ENCODE data around the gene BICRA.
"Not testable (repeated sequence)": the region's sequence is repeated elsewhere in the genome, so short reads cannot be mapped to it uniquely, and the experiment has no call there.

Gene BICRA

GRCh38 chr19:47725759-47726401, 116.9 kb downstream of the BICRA start:
- Mint-ChIP-seq H3K36me3 (peaks cover 0 to under 1% of the 10 kb centered on the region in 2 donors), H3K27me3 (peaks cover 41 to 43% of the 10 kb centered on the region in 2 donors)
- no peak for ATAC-seq (replicated peaks)

GRCh38 chr19:47726467-47726866, 117.5 kb downstream of the BICRA start:
- peaks cover 2 to 4% of the 10 kb centered on the region in 2 donors for H3K9me3 Mint-ChIP-seq
- H3K4me3 Mint-ChIP-seq, result no peak overlapping the region
- H3K27ac Mint-ChIP-seq, result no peak overlapping the region
- ATAC-seq (replicated peaks), result no peak
- no peak for DNase-seq
- H3K4me1 Mint-ChIP-seq, result peaks cover 14 to 17% of the 10 kb centered on the region in 2 donors
- H3K27me3 Mint-ChIP-seq, result peaks cover 42 to 44% of the 10 kb centered on the region in 2 donors
- peaks cover 0 to 2% of the 10 kb centered on the region in 2 donors for H3K36me3 Mint-ChIP-seq

More at GRCh38 chr19:47725759-47726401, 116.9 kb downstream of the BICRA start:
- peaks cover 14 to 17% of the 10 kb centered on the region in 2 donors for H3K4me1 Mint-ChIP-seq
- no peak for DNase-seq
- H3K27ac Mint-ChIP-seq, result no peak overlapping the region
- H3K4me3 Mint-ChIP-seq, result no peak overlapping the region
- H3K9me3 Mint-ChIP-seq, result peaks cover 2 to 3% of the 10 kb centered on the region in 2 donors

- H3K4me3 Mint-ChIP-seq; DNase-seq; ATAC-seq (replicated peaks); H3K9me3 Mint-ChIP-seq; H3K36me3 Mint-ChIP-seq; H3K27ac Mint-ChIP-seq: not testable (repeated sequence)
- Mint-ChIP-seq H3K4me1 (peaks cover 14 to 17% of the 10 kb centered on the region in 2 donors), H3K27me3 (peaks cover 41 to 42% of the 10 kb centered on the region in 2 donors)
These were observed 119.4 kb downstream of the BICRA start for GRCh38 chr19:47728295-47728694.

GRCh38 chr19:47729468-47729798, 120.5 kb downstream of the BICRA start:
- Mint-ChIP-seq H3K9me3 (peaks cover 2 to 4% of the 10 kb centered on the region in 2 donors), H3K36me3 (peaks cover 0 to 2% of the 10 kb centered on the region in 2 donors), H3K27ac (no peak overlapping the region), H3K4me1 (peaks cover 14 to 17% of the 10 kb centered on the region in 2 donors), H3K4me3 (peak overlapping the region; percentile 44 to 74), H3K27me3 (peaks cover 44 to 49% of the 10 kb centered on the region in 2 donors)
- no peak for DNase-seq
- peak; percentile 21 to 27 for ATAC-seq (replicated peaks)

GRCh38 chr19:47729799-47730520, 121.0 kb downstream of the BICRA start:
- H3K27me3 Mint-ChIP-seq, result peaks cover 43 to 49% of the 10 kb centered on the region in 2 donors
- peaks cover 14 to 17% of the 10 kb centered on the region in 2 donors for H3K4me1 Mint-ChIP-seq
- H3K4me3 Mint-ChIP-seq, result peak overlapping the region; percentile 58 to 74
- peaks cover 2 to 4% of the 10 kb centered on the region in 2 donors for H3K9me3 Mint-ChIP-seq
- DNase-seq (no peak), ATAC-seq (replicated peaks) (peak; percentile 77 to 83)
- no peak overlapping the region for H3K27ac Mint-ChIP-seq
- peaks cover 0 to 2% of the 10 kb centered on the region in 2 donors for H3K36me3 Mint-ChIP-seq

- H3K9me3 Mint-ChIP-seq, result peaks cover 2 to 4% of the 10 kb centered on the region in 2 donors
- peak overlapping the region; percentile 58 to 74 for H3K4me3 Mint-ChIP-seq
- H3K27ac Mint-ChIP-seq, result no peak overlapping the region
- H3K27me3 Mint-ChIP-seq, result peaks cover 43 to 49% of the 10 kb centered on the region in 2 donors
- DNase-seq (no peak), ATAC-seq (replicated peaks) (no peak)
- H3K4me1 Mint-ChIP-seq, result peaks cover 14 to 17% of the 10 kb centered on the region in 2 donors
- H3K36me3 Mint-ChIP-seq, result peaks cover 0 to 2% of the 10 kb centered on the region in 2 donors
These were observed 121.6 kb downstream of the BICRA start for GRCh38 chr19:47730521-47730889.

- peaks cover 14 to 17% of the 10 kb centered on the region in 2 donors for H3K4me1 Mint-ChIP-seq
These were observed 122.0 kb downstream of the BICRA start for GRCh38 chr19:47730910-47731309.

GRCh38 chr19:47735131-47735530, 126.2 kb downstream of the BICRA start:
- no peak for DNase-seq
- Mint-ChIP-seq H3K27me3 (peaks cover 16 to 23% of the 10 kb centered on the region in 2 donors), H3K4me1 (peaks cover 3 to 8% of the 10 kb centered on the region in 2 donors), H3K4me3 (no peak overlapping the region), H3K36me3 (peaks cover 0 to 2% of the 10 kb centered on the region in 2 donors), H3K9me3 (peaks cover 2 to 4% of the 10 kb centered on the region in 2 donors), H3K27ac (no peak overlapping the region)
- ATAC-seq (replicated peaks), result no peak

More at GRCh38 chr19:47730910-47731309, 122.0 kb downstream of the BICRA start:
- peaks cover 43 to 50% of the 10 kb centered on the region in 2 donors for H3K27me3 Mint-ChIP-seq
- DNase-seq (no peak), ATAC-seq (replicated peaks) (no peak)
- peaks cover 2 to 4% of the 10 kb centered on the region in 2 donors for H3K9me3 Mint-ChIP-seq
- H3K27ac Mint-ChIP-seq, result no peak overlapping the region
- peaks cover 0 to 2% of the 10 kb centered on the region in 2 donors for H3K36me3 Mint-ChIP-seq
- no peak overlapping the region for H3K4me3 Mint-ChIP-seq

GRCh38 chr19:47740866-47741519, 132.1 kb downstream of the BICRA start:
- Mint-ChIP-seq H3K4me3 (no peak overlapping the region), H3K27ac (no peak overlapping the region), H3K36me3 (peaks cover 0 to 6% of the 10 kb centered on the region in 2 donors), H3K9me3 (peaks cover 0 to 4% of the 10 kb centered on the region in 2 donors), H3K27me3 (peaks cover 0 to 5% of the 10 kb centered on the region in 2 donors), H3K4me1 (peaks cover 12 to 24% of the 10 kb centered on the region in 2 donors)
- DNase-seq (no peak), ATAC-seq (replicated peaks) (no peak)

GRCh38 chr19:47741544-47742140, 132.7 kb downstream of the BICRA start:
- Mint-ChIP-seq H3K9me3 (peaks cover 0 to 4% of the 10 kb centered on the region in 2 donors), H3K27ac (peak overlapping the region; percentile 70), H3K4me1 (peaks cover 12 to 27% of the 10 kb centered on the region in 2 donors), H3K36me3 (peaks cover 0 to 6% of the 10 kb centered on the region in 2 donors), H3K4me3 (peak overlapping the region in 1 of 2 donors; percentile 14), H3K27me3 (no peaks in the 10 kb centered on the region)
- ATAC-seq (replicated peaks) (no peak), DNase-seq (no peak)

- Mint-ChIP-seq H3K4me3 (peak overlapping the region in 1 of 2 donors; percentile 89), H3K9me3 (peaks cover 0 to 4% of the 10 kb centered on the region in 2 donors), H3K36me3 (peaks cover 0 to 10% of the 10 kb centered on the region in 2 donors), H3K27ac (peak overlapping the region; percentile 51), H3K27me3 (no peaks in the 10 kb centered on the region), H3K4me1 (peaks cover 12 to 31% of the 10 kb centered on the region in 2 donors)
- DNase-seq (no peak), ATAC-seq (replicated peaks) (no peak)
These were observed 133.7 kb downstream of the BICRA start for GRCh38 chr19:47742634-47743033.

GRCh38 chr19:47745010-47745901, 136.3 kb downstream of the BICRA start, which contains the start of gene NOP53:
NOP53 (plus strand) TSS chr19:47745546; CDS start chr19:47745560, 14 bp downstream.
- peaks cover 21 to 52% of the 10 kb centered on the region in 2 donors for H3K4me1 Mint-ChIP-seq

GRCh38 chr19:47746129-47746528, 137.2 kb downstream of the BICRA start:
- H3K27me3 Mint-ChIP-seq; DNase-seq; H3K9me3 Mint-ChIP-seq; ATAC-seq (replicated peaks): not testable (repeated sequence)
- Mint-ChIP-seq H3K4me3 (peak overlapping the region; percentile 99 to 100), H3K36me3 (peaks cover 20 to 36% of the 10 kb centered on the region in 2 donors), H3K4me1 (peaks cover 23 to 57% of the 10 kb centered on the region in 2 donors), H3K27ac (peak overlapping the region; percentile 100)

More at GRCh38 chr19:47745010-47745901, 136.3 kb downstream of the BICRA start, which contains the start of gene NOP53:
- Mint-ChIP-seq H3K27ac (peak within 1 kb of the TSS; percentile 100), H3K27me3 (no peaks in the 10 kb centered on the region), H3K36me3 (peaks cover 16 to 32% of the 10 kb centered on the region in 2 donors), H3K9me3 (peaks cover 0 to 4% of the 10 kb centered on the region in 2 donors), H3K4me3 (peak within 1 kb of the TSS; percentile 99 to 100)
- ATAC-seq (replicated peaks), result peak; percentile 72 to 75
- DNase-seq, result peak; percentile 92

All from stimulated activated naive B cell treated with anti-CD40 and anti-IgM and Interleukin-4, amounts not matched to agents 10 μg/mL and 1 μg/mL and 100 μg/mL, for 72 hours (primary cell).